Stimulated activated CD4-positive, alpha-beta T cell treated with anti-CD3 and anti-CD28 coated beads, Interleukin-12 subunit alpha, Interleukin-12 subunit beta, amount 100 ng/mL, for 24 hours (primary cell): ENCODE data around the gene KHNYN.
"Not testable (repeated sequence)": the region's sequence is repeated elsewhere in the genome, so short reads cannot be mapped to it uniquely, and the experiment has no call there.

Experiments
- DNase-seq, 2 experiments: peaks; one replicate each; pipeline ENCODE4 v3.0.0-alpha.2; 2020; ENCODE audit warnings: low read depth in 2 of 2

KHNYN gene

GRCh38 chr14:24429395-24430142, at the start of gene KHNYN, which contains the start of gene CBLN3:
KHNYN (plus strand) TSS chr14:24429954; CDS start chr14:24430731, 777 bp downstream.
CBLN3 (minus strand) TSS chr14:24429668; CDS start chr14:24429054, 614 bp downstream.
- DNase-seq: peak; percentile 75 to 83

DNA sequence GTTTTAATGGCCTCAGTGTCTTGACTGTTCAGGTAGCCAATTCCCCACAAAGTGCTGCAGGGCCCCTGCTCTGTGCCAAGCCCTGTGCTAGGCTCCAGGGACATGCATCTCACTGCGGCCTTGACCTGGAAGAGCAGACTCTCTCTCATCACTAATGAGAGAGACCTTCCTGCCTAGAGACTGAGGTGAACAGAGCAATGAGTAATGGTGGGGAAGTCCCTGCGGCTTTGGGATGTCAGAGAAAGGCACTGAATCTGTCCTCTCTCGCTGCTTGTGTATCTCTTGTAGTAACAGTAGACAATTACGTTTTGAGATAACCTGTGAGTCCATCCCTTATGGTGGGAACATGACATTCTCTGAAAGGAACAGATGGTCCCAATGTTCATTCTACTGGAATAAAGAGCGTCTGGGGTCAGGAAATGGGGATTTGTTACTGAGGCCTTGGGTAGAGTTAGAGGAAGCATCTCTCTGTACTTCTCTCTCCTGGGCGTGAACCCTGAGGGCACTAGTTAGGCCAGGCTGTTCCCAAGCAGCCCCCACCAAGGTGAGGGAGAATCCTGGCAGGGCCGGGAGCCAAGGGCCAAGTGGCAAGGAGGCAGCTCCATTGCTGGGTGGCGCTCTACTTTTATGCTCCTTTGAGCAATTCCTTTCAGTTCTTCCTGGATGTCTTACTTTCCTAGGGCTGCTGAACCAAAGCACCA, 48.2 kb upstream of the KHNYN start:
- no peak for DNase-seq

DNA sequence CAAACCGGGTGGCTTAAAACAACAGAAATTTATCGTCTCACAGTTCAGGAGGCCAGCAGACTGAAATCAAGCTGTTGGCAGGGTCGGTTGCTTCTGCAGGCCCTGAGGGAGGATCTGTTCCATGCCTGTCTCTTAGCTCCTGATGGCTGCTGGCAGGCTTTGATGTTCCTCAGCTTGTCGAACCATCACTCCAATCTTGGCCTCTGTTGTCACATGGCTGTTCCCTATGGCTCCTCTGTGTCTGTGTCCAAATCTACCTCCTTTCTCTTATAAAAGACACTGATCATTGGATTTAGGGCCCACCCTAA, 47.7 kb upstream of the KHNYN start:
- DNase-seq: no peak

GRCh38 chr14:24384169-24384568, 45.6 kb upstream of the KHNYN start:
- no peak for DNase-seq

GRCh38 chr14:24385524-24385923, 44.2 kb upstream of the KHNYN start:
- no peak for DNase-seq

- no peak for DNase-seq
These were observed 42.8 kb upstream of the KHNYN start for GRCh38 chr14:24387009-24387345.

DNA sequence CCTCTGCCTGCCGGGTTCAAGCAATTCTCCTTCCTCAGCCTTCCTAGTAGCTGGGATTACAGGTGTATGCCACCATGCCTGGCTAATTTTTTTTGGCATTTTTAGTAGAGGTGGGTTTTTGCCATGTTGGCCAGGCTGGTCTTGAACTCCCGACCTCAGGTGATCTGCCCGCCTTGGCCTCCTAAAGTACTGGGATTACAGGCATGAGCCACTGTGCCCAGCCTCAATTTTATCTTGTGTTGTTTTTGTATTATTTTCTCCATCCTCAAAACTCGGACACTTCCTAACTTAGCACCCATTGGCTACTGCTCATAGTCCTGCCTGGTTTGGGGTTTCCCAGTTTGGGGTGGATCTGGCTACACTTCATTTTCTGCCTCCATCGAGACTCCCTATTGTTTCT, 42.2 kb upstream of the KHNYN start:
- DNase-seq: not testable (repeated sequence)

DNA sequence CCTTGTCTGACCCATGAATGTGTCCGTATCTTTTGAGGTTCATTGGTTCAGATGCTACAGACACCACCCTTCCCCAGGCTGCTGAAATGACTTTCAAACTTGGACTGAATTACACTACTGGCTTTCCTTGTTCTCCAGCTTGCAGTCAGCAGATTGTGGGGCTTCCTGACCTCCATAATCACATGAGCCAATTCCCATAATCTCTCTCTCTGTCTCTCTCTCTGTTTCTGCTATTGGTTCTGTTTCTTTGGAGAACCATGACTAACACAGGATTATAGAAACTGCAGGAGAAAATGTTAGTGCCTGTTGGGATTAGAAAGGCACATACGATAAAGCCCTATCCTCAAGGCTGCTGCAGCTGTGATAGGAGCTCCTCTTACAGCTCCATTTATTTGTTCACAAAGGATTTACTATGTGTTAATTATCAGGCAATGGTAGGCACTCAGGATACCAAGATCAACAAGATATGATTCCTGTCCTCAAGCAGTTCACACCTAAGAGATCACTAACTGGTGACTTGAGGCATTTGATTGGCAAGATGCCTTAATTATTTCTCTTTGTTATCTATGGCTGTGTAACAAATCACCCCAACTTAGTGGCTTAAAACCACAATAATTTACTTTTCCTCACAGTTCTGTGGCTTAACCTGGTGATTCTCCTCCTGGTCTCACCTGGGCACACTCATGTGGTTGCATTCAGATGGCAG, 41.1 kb upstream of the KHNYN start:
- no peak for DNase-seq

GRCh38 chr14:24389226-24389848, 40.4 kb upstream of the KHNYN start:
- no peak for DNase-seq

DNA sequence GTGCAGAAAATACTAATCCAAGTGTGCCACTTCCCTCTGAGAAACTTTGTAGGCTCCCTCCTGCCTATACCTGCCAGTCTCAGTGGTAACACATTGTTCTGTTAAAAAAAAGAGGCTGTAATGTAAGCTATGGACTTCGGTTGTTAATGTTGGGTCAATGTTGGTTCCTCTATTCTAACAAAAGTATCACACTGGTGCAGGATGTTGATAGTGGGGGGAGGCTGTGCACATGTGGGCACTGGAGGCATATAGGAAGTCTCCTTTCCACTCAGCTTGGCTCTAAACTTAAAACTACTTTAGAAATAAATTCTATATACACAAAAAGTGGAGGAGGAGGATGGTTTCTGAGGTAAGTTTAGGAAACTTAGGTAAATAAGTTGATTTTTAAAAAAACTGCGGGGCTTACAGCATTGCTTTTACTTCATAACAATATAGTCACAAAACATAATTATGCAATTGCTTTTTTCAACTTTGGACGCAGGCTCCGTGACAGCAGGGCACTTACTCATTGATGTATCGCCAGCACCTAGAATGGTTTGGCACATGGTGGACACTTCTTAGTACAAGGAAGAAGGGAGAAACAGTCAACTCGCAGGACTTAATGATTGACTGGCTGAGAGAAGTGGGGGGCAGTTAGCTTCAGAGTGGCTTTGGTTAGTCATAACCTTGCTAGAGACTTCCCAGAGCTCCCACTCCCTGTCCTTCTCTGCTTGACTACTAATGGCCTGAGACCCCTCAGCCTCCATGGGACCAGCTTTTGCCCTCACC, 38.9 kb upstream of the KHNYN start:
- no peak for DNase-seq

DNA sequence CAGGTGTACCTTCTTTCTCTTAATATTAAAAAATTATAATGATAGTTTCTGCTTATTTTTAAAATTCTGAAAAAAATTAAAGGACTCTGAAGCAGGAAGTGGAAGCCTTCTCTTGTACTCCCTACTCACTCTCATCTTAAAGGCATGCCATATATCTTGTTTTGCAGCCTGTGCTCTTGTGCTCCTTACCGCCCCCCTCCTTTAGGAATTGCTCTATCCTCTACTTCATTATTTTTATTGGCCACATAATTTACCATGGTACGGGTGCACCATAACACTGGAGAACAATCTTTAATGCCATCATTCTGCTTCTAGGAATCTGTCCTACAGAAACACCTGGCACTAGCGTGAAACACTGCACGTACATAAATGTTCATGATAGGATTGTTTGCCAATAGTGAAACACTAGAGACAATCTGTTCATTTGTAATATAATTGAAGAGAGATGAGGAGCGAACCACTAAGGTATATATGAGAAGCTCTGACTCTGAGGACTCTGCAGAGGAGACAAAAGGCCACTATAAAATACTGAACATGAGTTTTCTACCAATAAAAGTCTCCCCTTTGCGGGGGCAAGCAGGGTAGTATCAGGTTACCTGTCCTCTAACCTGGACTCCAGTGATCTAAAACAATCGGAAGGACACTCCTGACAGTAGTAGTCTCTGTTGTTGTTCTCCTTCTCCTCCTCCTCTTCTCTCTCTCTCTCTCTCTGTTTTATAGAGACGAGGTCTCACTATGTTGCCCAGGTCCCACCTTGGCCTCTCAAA, 37.2 kb upstream of the KHNYN start:
- no peak for DNase-seq

DNA sequence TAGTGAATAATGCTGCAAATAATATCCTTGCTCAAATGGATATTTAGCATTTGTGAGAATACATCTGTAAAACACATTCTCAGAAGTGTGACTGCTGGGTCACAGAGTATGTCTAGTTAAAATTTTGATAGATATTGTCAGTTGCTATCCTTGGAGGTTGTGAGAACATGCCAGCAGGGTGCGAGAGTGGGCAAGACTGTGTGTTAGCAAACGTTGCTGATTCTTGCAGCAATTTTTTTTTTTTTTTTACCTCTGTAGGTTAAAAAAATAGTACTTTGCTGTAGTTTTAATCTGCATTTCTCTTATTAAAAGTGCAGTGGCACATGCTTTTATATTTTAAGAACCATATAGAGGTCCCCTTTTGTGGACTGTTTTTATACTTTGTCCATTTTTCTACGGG, 35.5 kb upstream of the KHNYN start:
- no peak for DNase-seq

DNA sequence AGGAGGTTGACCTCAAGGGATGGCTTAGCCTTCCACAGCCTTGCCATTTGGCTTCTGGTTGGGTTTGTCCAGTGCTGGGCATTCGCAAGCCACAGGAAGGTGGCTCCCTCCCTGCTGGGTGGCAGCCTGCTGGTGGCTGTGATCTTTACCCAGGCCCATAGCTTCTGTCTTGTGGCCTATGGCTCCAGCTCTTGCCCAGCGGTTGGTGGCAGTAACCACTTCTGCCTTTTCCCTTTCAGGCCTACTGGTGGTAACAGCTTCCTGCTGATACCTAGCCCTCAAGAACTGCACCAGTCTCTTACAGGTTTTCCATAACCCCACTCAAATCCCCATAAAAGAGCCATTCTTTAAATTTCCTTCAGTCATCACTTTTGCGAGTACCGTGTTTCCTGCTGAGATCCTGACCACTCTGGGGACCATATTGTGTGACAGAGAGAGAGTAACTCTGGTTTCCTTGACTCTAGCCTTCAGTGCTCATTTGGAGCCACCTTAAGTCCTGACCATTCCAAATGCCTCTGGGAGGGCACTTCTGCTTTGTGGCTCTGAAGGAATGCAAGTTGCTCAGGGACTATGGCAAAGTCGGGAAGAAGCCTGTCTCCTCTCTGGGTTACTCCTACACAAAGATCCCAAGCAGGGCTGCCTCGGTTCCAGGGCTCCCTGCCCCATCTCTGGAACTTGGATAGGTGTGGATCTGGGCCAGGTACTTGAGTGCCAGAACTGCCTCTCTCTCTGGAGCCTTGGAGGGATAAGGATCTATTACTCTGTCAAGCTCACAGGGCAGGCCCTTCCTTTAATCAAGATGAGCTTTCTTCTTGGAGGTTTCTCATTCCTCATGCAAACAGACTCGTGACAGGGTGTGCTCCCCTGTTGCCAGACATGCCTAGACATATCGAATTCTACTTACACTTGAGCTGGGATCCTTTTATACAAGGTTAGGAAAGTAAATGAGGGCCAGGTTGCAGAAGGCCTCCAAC, 33.9 kb upstream of the KHNYN start:
- no peak for DNase-seq

GRCh38 chr14:24397639-24398292, 32.0 kb upstream of the KHNYN start:
- no peak for DNase-seq

DNA sequence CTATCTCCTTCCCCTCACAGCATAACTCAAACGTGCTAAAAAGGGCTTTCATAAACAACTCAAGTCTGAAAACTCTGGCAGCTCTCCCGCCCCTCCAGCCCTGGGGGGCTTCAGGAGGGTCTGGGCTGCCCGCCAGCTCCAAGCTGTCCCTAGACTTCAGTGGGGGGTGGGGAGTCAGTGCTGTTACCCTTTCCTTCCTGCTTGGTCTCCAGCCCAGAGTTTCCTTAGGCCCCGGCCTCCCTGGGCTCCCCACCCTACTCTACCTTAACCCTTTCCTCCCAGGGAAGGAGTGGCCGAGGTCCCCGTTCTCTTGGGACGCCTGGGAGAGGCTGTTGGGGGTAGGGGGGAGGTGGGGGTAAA, 31.5 kb upstream of the KHNYN start:
- no peak for DNase-seq

GRCh38 chr14:24398653-24399446, 30.9 kb upstream of the KHNYN start, which contains the start of gene NYNRIN:
NYNRIN (plus strand) TSS chr14:24399003; CDS start chr14:24399247, 244 bp downstream.
- DNase-seq: no peak

DNA sequence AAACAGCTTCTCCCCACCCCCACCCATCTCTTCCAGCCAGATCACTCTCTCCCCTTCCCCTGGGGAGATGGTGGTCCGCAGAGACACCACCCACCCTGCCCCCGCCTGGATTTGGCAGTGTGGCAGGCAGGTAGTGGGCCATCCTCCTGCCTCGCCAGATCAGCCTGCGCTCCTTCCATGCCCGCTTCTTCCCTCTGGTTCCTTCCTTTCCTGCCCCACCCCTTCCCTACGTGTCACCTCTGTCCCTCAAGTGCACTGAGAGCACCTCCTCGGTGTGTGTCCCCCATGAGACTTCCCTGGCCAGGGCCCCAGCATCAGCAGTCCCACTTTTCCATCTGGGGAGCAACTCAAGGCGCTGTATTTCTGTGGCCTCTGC, 30.3 kb upstream of the KHNYN start:
- no peak for DNase-seq

GRCh38 chr14:24399999-24400718, 29.6 kb upstream of the KHNYN start:
- no peak for DNase-seq
